Measurements from ENCODE around the gene FGGY.

The FGGY gene

DNA sequence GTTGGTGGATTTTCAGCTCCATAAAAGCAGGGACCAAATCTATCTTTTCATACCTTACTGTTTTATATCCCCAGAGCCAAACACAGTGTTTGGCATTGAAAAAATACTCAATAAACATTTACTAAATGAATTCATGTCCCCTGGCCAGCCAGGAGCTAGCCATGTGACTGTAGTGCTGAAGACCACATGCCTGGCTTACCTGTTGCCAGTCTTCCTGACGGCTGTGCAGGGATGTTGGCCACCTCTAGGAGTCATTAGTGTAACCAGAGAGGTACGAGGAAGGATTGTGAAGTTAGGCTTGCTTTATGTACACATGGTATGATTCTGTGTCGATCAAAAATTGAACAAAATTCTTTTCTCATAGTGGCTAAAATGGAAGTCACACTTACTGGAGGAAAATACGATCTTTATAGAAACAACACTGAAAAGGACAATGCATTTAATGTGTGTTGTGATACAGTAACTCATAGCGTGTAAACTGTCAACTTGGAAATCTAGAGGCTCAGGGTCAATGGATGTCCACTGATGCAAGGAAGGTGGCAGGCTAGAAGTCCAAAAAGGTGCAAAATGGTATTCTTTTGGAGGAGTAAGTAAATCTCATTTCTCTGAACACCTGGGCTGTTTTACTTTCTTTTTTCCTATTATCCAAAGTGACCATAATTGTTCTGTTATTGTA, 60.9 kb downstream of the FGGY start:
- no peak overlapping the region for H3K4me3 ChIP-seq (ENCODE audit: low read length)
- no peak for DNase-seq (ENCODE audit: low read depth)
- TF ChIP-seq, protein P1, sequence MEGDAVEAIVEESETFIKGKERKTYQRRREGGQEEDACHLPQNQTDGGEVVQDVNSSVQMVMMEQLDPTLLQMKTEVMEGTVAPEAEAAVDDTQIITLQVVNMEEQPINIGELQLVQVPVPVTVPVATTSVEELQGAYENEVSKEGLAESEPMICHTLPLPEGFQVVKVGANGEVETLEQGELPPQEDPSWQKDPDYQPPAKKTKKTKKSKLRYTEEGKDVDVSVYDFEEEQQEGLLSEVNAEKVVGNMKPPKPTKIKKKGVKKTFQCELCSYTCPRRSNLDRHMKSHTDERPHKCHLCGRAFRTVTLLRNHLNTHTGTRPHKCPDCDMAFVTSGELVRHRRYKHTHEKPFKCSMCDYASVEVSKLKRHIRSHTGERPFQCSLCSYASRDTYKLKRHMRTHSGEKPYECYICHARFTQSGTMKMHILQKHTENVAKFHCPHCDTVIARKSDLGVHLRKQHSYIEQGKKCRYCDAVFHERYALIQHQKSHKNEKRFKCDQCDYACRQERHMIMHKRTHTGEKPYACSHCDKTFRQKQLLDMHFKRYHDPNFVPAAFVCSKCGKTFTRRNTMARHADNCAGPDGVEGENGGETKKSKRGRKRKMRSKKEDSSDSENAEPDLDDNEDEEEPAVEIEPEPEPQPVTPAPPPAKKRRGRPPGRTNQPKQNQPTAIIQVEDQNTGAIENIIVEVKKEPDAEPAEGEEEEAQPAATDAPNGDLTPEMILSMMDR (conservative IDR thresholded peaks at IDR 0.05; ENCODE audit: low read length) = no peak

DNA sequence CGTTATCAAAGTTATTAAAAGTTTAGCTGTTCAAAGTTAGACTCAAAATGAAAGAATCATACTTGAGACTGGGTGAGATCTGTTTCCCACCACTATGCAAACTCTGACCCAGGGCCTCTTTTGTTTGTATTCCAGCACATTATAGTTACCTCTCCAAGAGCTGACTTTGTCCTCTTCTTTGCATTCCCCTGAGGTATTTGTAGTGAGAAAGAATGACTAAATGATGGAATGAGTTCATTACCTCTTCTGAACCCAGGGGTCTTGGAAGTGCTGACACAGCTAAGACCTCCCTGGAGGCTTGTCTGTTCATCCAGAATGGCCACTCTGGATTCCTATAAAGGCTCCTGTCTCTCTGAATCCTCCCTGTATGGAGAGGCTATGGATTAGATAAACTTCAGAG, 62.4 kb downstream of the FGGY start:
- no peak overlapping the region for H3K4me3 ChIP-seq (ENCODE audit: low read length)
- no peak for DNase-seq (ENCODE audit: low read depth)
- TF ChIP-seq, protein P1 (conservative IDR thresholded peaks at IDR 0.05; ENCODE audit: low read length) = no peak

DNA sequence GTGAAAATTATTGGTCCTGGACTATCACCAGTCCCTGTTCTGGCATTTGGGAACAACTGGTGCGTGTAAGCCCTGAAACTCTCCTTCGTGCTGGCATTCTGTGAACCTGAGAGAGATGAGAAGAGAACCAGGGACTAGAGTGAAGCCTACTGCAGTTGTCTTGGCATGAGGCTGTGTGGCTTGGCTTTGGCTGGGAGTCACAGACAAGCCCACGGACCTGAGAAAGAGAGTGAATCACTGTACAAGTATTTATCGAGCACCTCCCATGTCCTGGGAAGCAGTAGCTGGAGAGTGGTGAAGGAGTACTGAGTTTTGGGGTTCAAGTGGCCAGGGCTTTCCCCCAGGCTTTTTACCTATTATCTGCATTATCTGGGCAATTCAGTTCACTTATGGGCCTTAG, 63.3 kb downstream of the FGGY start:
- peak; percentile 92 for DNase-seq (ENCODE audit: low read depth)
- TF ChIP-seq, protein P1 (conservative IDR thresholded peaks at IDR 0.05; ENCODE audit: low read length) = no peak
- H3K4me3 ChIP-seq (ENCODE audit: low read length) = no peak overlapping the region

DNA sequence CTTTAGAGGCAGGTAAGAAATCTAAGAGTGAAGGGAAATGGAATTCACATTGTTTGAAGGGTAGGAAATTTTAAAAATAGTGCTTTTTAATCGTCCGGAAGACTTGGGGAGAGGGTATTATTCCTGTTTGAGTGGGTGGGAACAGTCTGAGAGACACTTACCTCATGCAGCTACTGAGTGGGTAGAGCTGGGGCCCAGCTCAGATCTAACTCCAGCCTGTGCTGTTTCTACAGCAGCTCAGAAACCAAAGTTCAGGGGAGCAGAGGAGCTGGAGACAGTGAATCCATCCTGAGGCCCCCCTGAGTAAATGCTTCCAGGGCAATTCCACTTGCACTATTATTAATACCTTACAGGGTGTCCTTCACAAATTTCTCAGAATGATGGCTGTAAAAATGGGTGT, 63.8 kb downstream of the FGGY start:
- H3K4me3 ChIP-seq (ENCODE audit: low read length) = no peak overlapping the region
- TF ChIP-seq, protein P1 (conservative IDR thresholded peaks at IDR 0.05; ENCODE audit: low read length) = no peak
- DNase-seq (ENCODE audit: low read depth) = no peak

DNA sequence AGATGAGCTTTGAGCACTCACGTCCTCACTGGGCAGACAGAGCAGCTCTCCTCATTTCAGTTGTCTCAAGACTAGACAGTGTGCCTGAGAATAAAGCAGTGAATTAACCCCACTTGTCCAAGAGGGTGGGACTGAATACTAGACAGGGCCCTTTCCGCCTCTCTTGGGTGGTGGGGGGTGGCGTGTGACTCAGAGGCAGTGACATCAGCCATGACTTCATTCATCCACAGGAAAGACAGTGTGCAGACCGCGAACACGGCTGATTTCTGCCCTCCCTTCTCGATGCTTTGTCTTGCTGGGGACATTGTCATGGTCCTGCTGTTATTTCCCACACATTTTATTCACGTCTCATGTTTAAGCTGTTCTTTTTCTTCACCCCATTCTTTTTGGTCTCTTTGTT, 64.9 kb downstream of the FGGY start:
- TF ChIP-seq, protein P1 (conservative IDR thresholded peaks at IDR 0.05; ENCODE audit: low read length) = no peak
- no peak overlapping the region for H3K4me3 ChIP-seq (ENCODE audit: low read length)
- no peak for DNase-seq (ENCODE audit: low read depth)

DNA sequence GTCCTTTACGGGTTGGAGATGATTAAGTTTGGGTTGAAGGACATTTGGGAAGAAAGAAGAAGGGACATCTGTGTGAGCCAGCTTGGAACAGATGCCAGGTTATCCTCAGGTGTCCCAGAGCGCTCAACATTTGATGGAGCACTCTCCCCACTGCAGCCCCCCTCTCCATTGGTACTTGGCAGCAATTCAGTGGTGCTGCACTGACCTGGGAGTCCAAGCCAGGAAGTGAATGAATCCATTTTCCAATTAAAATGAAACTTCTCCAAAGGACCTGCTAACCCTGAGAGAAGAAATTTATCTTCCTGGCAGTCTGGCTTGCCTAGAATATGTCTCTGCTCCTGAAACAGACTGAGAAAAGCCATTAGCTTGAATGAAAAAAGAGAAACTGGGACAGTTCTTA, 67.1 kb downstream of the FGGY start:
- TF ChIP-seq, protein P1 (conservative IDR thresholded peaks at IDR 0.05; ENCODE audit: low read length) = no peak
- no peak for DNase-seq (ENCODE audit: low read depth)
- no peak overlapping the region for H3K4me3 ChIP-seq (ENCODE audit: low read length)

DNA sequence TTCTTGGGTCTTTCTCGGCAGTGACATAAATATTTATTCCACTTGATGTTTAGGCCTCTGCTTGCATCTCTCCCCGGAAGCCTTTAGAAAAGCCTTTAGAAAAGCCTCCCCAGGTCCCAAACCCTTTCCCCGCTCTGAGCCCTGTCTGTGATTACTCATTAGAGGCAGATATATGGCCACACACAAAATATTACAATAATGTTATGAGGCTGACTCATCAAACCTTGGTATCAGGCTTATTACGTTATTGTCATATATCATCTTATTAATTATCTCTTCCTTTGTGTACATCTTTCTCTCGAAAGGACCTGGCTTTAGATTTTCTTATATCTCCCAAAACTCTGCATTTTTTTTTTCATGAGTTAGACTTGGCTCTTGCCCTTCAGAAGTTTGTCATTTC, 69.5 kb downstream of the FGGY start:
- peak; percentile 33 for DNase-seq (ENCODE audit: low read depth)
- TF ChIP-seq, protein P1 (conservative IDR thresholded peaks at IDR 0.05; ENCODE audit: low read length) = no peak
- H3K4me3 ChIP-seq (ENCODE audit: low read length) = no peak overlapping the region

Data from AG10803 (cell line).